Activated B cell treated with CpG ODN at 0.5 μM for 24 hours (primary cell): ENCODE data around the gene NEK6. TPM values are rescaled to one million over a fixed set of nuclear protein-coding genes. Genes with fewer than 3 reads are reported as not detected.

ENCODE experiments used
- ATAC-seq: fragments of 200-7000 bp; cut with Tn5 transposase; one replicate; pipeline ENCODE4 v1.10.0; 2021; ENCODE audit warnings: low read depth, mild to moderate bottlenecking, moderate library complexity
- CTCF ChIA-PET: fragments of 350-600 bp; sonication (Branson Sonifier 250); formaldehyde crosslinking; loops from one replicate; lab custom pipeline; 2021; ENCODE audit warnings: antibody characterized with exemption; lab: Charles Lee
- POLR2A ChIA-PET: fragments of 350-600 bp; sonication (Branson Sonifier 250); formaldehyde crosslinking; loops from one replicate; lab custom pipeline; 2021; ENCODE audit warnings: antibody characterized with exemption; lab: Charles Lee
- DNase-seq: peaks from one replicate; pipeline ENCODE4 v3.0.0; 2022
- H3K27ac Mint-ChIP-seq: one replicate; pipeline ENCODE4 v1.8.0; 2020; ENCODE audit warnings: mixed read lengths
- H3K27me3 Mint-ChIP-seq: one replicate; pipeline ENCODE4 v1.8.0; 2021; ENCODE audit warnings: mixed read lengths
- H3K36me3 Mint-ChIP-seq: one replicate; pipeline ENCODE4 v1.8.0; 2021; ENCODE audit warnings: low read depth, mixed read lengths
- H3K4me1 Mint-ChIP-seq: one replicate; pipeline ENCODE4 v1.8.0; 2021; ENCODE audit warnings: mixed read lengths
- H3K4me3 Mint-ChIP-seq: one replicate; pipeline ENCODE4 v1.8.0; 2020; ENCODE audit warnings: mild to moderate bottlenecking, mixed read lengths
- H3K9me3 Mint-ChIP-seq: one replicate; pipeline ENCODE4 v1.8.0; 2020; ENCODE audit warnings: mixed read lengths
- intact Hi-C: fragments of 100-400 bp; cut with micrococcal nuclease; formaldehyde crosslinking; loops from one replicate; pipeline ENCODE4 v1.15.1; 2024
- total RNA-seq: library from RNA; stranded (reverse); gene quantifications from 2 replicates; pipeline ENCODE4 v1.2.3, GENCODE V29; 2022
- TF ChIP-seq, protein P1 (sequence below): fragments of 200-600 bp; IDR thresholded peaks from one replicate; pipeline ENCODE4 v1.8.0; 2022; ENCODE audit warnings: antibody characterized with exemption, mild to moderate bottlenecking

Gene NEK6
- total RNA-seq, 1 donor from 2014 or later: 110 TPM

DNA sequence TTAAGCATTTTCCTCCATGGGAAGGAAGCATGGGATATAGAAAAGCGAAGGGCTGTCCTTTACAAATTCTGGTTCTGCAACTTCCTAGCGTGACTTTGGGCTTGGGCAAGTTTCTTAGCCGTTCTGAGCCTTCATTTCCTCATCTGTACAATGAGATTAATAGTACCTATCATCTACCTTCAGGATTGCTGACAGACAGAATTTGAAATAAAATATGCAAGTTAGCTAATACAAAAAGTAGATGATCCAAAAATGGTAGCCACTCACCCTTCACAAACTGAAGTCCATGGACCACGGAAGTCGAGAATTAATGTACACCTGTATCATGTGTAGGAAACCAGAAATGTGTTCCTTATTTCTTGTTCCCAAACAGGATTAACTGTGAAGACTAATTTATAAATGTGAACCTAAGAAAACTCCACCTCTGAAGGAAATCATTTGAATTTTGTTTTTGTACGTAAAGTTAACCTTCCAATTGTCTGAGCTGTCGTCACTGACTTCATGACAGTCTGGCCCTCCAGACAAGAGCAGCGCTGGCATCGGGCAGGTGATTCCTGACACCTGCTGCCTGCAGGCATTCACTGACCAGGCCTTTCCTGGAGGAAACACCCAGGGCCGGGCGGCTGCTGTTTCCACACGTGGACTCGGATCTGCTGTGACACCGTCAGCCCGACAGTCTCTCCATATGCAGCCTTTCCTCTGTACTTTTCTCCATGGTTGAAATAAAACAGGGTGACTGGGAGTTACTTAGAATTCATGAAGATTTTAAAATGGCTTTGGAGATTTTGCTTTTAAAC, 94.1 kb downstream of the NEK6 start:
- Mint-ChIP-seq H3K36me3 (peaks cover 98% of the 10 kb centered on the region), H3K27me3 (no peaks in the 10 kb centered on the region), H3K4me1 (no peaks in the 10 kb centered on the region), H3K4me3 (no peak overlapping the region), H3K27ac (no peak overlapping the region), H3K9me3 (no peaks in the 10 kb centered on the region)
- ChIA-PET CTCF (no interaction called here), POLR2A (no interaction called here)
- no peak for ATAC-seq
- DNase-seq: no peak
- intact Hi-C loops: no loop called here
- TF ChIP-seq, protein P1, sequence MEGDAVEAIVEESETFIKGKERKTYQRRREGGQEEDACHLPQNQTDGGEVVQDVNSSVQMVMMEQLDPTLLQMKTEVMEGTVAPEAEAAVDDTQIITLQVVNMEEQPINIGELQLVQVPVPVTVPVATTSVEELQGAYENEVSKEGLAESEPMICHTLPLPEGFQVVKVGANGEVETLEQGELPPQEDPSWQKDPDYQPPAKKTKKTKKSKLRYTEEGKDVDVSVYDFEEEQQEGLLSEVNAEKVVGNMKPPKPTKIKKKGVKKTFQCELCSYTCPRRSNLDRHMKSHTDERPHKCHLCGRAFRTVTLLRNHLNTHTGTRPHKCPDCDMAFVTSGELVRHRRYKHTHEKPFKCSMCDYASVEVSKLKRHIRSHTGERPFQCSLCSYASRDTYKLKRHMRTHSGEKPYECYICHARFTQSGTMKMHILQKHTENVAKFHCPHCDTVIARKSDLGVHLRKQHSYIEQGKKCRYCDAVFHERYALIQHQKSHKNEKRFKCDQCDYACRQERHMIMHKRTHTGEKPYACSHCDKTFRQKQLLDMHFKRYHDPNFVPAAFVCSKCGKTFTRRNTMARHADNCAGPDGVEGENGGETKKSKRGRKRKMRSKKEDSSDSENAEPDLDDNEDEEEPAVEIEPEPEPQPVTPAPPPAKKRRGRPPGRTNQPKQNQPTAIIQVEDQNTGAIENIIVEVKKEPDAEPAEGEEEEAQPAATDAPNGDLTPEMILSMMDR: no peak

DNA sequence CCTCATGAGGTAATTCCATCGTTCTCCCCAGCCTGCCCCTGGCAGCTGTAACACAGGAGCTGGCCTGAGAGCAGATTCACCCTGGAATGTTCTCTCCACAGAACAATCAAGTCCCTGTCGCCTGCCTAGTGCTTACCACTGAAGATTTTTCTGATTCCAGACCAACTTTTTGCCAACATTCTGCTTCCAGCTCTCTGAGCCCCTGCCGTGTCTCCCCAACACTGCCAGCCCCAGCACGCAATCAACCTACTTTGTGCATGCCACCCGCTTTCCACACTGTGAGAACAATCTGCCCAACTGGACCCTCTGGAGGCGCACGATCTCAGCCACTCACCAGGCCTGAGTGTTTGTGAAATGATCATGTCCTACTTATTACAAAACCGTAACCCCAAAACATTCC, 94.9 kb downstream of the NEK6 start:
- H3K36me3 Mint-ChIP-seq: peaks cover 98% of the 10 kb centered on the region
- H3K4me3 Mint-ChIP-seq: no peak overlapping the region
- DNase-seq (peak; percentile 1), ATAC-seq (no peak)
- no peaks in the 10 kb centered on the region for H3K27me3 Mint-ChIP-seq
- ChIA-PET CTCF (no interaction called here), POLR2A (no interaction called here)
- TF ChIP-seq, protein P1: no peak
- H3K27ac Mint-ChIP-seq: peak overlapping the region; percentile 15
- intact Hi-C loops: no loop called here
- no peaks in the 10 kb centered on the region for H3K9me3 Mint-ChIP-seq
- H3K4me1 Mint-ChIP-seq: peaks cover 2% of the 10 kb centered on the region

DNA sequence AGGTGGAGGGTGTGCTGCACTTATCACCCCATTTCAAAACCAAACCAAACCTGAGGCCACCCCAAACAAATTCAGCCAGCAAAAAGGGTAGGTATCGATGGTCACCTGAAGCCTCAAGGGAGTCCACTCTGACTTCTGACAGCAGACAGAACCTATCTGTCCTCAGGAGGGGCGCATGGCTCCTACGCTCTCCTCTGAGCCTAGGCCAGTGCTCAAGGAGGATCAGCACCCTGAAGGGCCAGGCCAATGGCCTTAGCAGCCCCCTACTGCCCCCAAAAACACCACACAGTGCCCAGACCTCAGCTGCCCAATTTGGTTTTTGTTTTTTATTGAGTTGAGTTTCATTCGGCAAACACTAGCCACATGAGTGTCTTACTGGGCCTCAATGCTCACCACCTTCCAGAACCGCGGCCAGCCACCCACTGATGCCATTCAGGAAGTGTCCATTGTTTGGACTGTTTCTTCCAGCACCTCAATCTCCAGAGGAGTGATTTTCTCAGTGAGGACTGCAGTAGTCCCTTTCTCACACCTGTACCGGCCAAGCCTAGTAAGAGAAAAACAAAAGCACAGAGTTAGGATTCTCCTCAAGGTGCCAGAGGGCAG, 95.5 kb downstream of the NEK6 start:
- TF ChIP-seq, protein P1: no peak
- DNase-seq (peak; percentile 4), ATAC-seq (no peak)
- Mint-ChIP-seq H3K4me1 (peaks cover 2% of the 10 kb centered on the region), H3K27ac (no peak overlapping the region), H3K36me3 (peaks cover 93% of the 10 kb centered on the region), H3K9me3 (no peaks in the 10 kb centered on the region), H3K4me3 (no peak overlapping the region), H3K27me3 (no peaks in the 10 kb centered on the region)
- intact Hi-C loops: no loop called here
- ChIA-PET CTCF (no interaction called here), POLR2A (no interaction called here)

DNA sequence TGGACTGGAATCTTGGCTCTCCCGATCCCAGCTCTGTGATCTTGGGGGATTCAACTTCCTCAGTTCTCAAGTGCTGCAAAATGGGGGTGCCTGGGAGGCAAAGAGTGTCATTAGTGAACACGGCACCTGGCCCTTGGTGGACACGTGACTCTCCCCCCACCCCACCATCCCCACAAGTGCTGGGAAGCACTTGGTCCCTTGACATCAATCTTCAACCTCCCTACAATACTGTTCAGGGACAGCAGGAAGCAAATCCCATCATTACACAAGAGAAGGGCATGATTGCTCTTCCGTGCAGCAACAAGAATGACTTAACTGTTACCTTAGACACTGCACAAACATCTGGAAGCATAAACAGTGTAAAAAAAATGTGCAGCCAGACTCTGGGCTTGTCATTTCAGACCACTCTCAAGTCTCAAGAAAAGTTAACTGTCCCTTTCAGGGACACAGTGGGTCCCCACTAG, 96.1 kb downstream of the NEK6 start:
- no peaks in the 10 kb centered on the region for H3K27me3 Mint-ChIP-seq
- peaks cover 93% of the 10 kb centered on the region for H3K36me3 Mint-ChIP-seq
- H3K4me3 Mint-ChIP-seq: no peak overlapping the region
- DNase-seq: no peak
- peaks cover 2% of the 10 kb centered on the region for H3K4me1 Mint-ChIP-seq
- no peaks in the 10 kb centered on the region for H3K9me3 Mint-ChIP-seq
- POLR2A ChIA-PET: no interaction called here
- no peak overlapping the region for H3K27ac Mint-ChIP-seq
- intact Hi-C loops: no loop called here
- CTCF ChIA-PET: no interaction called here
- TF ChIP-seq, protein P1: no peak
- no peak for ATAC-seq

DNA sequence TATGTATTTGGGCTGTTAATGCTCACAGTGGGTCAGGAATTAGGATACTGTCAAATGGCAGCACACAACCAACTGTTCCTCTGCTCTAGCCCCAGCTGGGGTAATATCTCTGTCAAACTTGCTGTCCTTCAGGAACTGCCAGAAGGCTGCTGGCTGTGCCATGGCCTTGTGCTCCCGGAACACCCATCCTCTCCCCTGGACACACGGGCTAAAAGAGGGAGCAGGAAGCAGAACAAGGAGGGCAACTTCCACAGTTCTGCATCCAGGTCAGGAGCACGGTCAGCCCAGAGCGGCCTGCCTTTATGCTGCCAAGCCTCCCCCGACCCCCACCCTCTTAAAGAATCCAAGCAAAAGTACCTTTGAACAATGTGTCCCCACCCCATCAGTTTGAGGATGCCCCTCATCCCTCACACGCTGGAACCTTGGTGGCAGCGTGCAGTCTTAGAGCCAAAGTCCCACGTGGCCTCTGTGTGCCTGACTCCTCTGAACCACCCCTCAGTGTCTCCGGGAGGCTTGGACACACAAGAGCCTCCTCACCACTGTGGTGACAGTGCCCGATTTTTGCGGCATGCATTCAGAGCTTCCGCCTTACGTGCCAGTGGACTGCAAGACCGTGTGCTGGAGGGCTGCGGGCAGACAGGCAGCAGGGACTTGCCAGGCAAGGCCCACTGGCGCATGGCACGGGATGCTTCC, 96.7 kb downstream of the NEK6 start:
- no peak for ATAC-seq
- DNase-seq: no peak
- intact Hi-C loops: no loop called here
- Mint-ChIP-seq H3K9me3 (no peaks in the 10 kb centered on the region), H3K27ac (peak overlapping the region; percentile 12), H3K27me3 (no peaks in the 10 kb centered on the region), H3K36me3 (peaks cover 90% of the 10 kb centered on the region), H3K4me1 (peaks cover 2% of the 10 kb centered on the region), H3K4me3 (no peak overlapping the region)
- POLR2A ChIA-PET: no interaction called here
- TF ChIP-seq, protein P1: no peak
- CTCF ChIA-PET: no interaction called here
